H54 (cell line): ENCODE results near the gene CDH7.

Source experiments
- DNase-seq: peaks from one replicate; pipeline ENCODE4 v3.0.0; 2011; ENCODE audit warnings: low spot score, mixed read lengths; ENCODE audit not compliant: insufficient read length
- FAIRE-seq: peaks from 3 replicates; lab custom pipeline; 2011; peaks lifted over from hg19 to GRCh38; lab: Jason Lieb, UNC
- POLR2A ChIP-seq: IDR thresholded peaks from 2 replicates; pipeline ENCODE4 v1.6.1; 2011; ENCODE audit warnings: low read depth, mild to moderate bottlenecking, low read length

Gene CDH7

DNA sequence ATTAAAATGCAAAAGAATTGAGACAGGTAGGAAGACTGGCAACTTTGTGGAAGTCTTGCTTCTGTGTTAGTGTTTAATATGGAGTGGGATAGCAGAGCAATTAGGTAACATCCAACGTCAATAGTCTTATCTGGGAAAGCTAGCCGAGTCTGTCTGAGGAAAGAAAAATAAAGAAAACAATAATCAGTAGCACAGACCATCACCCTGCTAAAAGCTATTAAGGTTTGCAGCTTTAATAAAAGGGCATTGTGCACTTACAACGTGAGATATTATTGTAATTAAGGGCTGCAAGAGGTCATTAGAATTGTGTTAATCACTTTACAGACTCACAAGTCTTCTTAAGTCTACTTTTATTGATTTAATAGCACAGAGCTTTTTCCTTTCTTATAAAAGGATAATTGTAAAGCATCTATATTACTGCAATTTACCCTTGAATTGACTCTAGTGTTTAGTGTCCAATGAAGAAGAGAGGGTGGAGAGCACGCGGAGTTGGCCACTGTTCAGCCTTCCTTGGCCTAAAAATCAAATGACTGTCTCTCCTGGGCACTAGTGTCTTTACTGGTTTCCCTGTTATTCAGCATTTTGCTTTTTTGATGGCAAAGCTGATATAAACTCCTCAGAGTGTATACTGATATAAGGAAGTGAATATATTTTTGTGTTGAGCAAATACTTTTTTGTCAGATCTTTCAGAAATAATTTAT, 2.0 kb downstream of the CDH7 start:
- no peak for DNase-seq
- no peak for FAIRE-seq
- no peak for TF ChIP-seq POLR2A

- FAIRE-seq (no peak), DNase-seq (no peak)
- no peak for TF ChIP-seq POLR2A
Measured at GRCh38 chr18:65753520-65753919, 2.7 kb downstream of the CDH7 start.

DNA sequence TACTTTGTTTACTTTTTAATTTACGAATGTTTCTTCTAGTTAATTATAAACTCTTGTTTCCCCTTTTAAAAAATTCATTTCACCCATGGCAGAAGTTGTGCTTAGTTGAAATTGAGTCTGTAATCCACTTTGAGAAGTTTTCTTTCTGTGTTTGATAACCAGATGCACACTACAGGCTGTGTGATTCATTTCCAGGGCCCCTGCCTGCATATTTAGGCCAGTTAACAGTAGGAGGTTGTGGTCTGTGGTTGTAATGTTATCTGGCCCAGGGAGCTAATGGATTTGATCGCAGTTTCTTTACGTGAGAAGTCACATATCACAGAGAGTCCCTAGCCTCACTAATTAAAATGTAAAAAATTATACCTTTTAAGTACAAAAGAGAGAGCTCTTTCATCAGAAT, 3.3 kb downstream of the CDH7 start:
- no peak for TF ChIP-seq POLR2A
- FAIRE-seq = no peak
- peak; percentile 14 for DNase-seq

GRCh38 chr18:65755616-65756015, 4.8 kb downstream of the CDH7 start:
- DNase-seq = no peak

DNA sequence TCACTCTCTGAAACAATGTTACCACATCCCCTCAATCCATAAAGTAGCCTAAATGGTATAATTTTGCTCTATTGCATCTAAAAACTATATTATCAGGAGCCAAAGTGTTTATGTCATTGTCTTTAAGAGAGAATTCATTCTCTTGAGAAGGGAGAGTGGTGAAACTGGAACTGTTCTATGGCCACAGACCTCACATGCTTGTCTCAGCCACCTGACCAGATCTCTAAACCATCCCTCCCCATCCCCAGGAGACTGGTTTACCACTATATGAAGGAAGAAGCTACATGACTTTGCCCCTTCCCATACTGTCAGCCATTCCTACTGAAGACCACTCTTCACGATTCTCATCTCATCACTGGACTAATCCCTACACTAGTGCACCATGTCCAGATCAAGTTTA, 9.6 kb downstream of the CDH7 start:
- no peak for TF ChIP-seq POLR2A

More at GRCh38 chr18:65755616-65756015, 4.8 kb downstream of the CDH7 start:
- no peak for TF ChIP-seq POLR2A
- FAIRE-seq = no peak

DNA sequence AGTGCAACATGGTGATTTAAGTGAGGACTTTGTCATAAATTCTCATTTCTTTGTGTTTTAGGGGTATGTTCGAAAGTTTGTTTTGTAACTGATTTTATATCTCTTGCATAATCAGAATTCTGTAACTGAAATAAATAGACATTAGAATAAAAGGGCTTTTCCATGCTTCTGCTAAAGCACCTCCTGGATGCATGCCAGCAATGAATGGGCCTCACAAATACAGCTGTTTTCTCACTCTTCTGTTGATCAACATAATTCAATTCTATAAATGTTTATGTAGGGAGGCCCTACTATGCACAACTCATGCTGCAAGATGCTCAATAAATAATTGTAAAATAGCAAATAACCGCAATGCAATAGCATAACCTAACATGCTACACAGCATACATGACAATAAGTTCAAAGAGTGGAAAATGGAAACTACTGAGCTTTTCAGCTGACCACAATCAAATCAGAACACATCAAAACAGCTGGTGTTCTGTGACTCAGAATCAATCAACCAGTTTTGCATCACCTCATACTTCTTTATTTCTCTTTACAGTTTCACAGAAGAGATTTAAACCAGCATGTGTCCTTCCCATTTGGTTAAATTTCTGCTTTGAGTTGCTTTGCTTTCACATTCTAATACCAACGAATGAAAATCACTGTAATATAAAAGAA, 11.0 kb downstream of the CDH7 start:
- FAIRE-seq = no peak
- DNase-seq = no peak
- TF ChIP-seq POLR2A = no peak

More for the DNA sequence above, 9.6 kb downstream of the CDH7 start:
- DNase-seq (no peak), FAIRE-seq (no peak)

GRCh38 chr18:65762556-65762955, 11.7 kb downstream of the CDH7 start:
- no peak for DNase-seq
- FAIRE-seq = no peak
- no peak for TF ChIP-seq POLR2A

- DNase-seq (no peak), FAIRE-seq (no peak)
- no peak for TF ChIP-seq POLR2A
Measured at GRCh38 chr18:65767406-65767805, 16.6 kb downstream of the CDH7 start.

- no peak for TF ChIP-seq POLR2A
- FAIRE-seq (no peak), DNase-seq (no peak)
Measured at GRCh38 chr18:65768120-65768778, 17.4 kb downstream of the CDH7 start.

DNA sequence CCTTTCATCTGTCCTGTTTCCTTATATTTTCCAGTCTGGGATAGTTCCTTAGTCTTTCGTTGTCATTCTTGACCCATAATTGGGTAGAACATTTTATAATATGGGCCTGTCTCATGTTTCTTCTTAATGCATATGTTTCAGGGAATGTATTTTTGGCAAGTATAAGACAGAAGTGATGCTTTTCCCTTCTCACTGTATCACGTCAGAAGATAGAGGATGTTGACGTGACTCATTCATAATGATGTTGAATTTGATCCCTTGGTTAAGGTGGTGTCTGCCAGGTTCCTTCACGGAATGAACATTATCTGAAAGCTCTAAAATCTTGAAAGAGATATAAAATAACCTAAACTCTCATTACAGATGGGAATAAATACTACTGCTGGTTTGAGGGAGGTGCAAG, 18.8 kb downstream of the CDH7 start:
- DNase-seq (no peak), FAIRE-seq (no peak)
- TF ChIP-seq POLR2A = no peak

DNA sequence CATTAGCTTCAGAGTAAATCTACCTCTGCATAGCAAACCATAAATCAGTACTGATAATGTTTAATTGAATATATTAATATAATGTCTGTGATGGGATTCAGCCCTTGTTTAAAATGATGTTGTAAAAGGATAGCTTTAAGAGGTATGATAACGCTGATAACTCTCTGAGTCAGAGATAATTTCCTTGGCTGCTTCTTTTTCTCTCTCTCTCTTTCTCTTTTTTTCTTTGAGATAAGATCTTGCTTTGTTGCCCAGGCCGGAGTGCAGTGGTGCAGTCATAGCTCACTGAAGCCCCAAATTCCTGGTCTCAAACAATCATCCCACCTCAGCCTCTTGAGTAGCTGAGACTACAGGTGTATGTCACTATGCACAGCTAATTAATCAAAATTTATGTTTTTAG, 35.7 kb downstream of the CDH7 start:
- FAIRE-seq = no peak
- DNase-seq = no peak
- no peak for TF ChIP-seq POLR2A

DNA sequence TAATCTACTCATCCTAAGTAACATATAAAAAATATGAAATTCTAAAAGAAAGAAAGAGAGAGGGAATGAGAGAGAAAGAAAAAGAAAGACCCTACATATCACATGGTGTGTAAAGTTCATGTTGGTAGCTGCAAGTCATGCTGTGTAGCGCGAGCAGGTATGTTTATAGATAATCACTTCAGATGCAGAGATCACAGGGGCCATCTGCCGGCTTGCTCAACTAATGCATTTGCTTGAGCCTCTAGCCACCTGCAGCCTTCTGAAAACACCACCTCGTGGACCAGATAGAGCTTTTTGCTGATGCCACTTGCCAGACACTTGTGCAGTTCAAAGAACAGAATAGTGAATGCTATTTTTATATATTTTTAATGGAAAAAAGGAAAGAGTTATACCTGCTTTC, 37.6 kb downstream of the CDH7 start:
- DNase-seq (no peak), FAIRE-seq (no peak)
- no peak for TF ChIP-seq POLR2A

GRCh38 chr18:65790604-65791003, 39.8 kb downstream of the CDH7 start:
- no peak for FAIRE-seq
- DNase-seq = no peak
- TF ChIP-seq POLR2A = no peak

DNA sequence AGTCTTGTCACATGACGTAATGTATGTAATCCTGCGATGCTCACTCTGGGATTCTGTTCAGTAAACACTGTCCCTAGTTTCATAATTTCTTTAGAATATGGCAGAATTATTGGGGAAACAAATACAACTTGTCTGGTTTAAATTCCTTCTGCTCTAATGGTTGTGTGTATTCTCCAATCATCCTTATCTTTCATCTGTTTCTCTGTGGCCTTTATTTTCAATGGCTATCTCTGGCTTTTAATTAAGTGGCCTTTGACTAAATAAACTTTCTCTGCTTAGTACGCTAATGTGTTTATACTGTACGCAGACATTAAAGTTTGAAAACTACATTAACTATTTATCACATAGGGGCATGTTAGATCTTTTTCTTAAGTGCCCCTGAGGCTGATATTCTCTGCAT, 40.9 kb downstream of the CDH7 start:
- TF ChIP-seq POLR2A = no peak
- DNase-seq = no peak
- no peak for FAIRE-seq
